Measurements from ENCODE around the gene GRIA3.
"Not testable (repeated sequence)": the region's sequence is repeated elsewhere in the genome, so short reads cannot be mapped to it uniquely, and the experiment has no call there.

GRIA3 gene

DNA sequence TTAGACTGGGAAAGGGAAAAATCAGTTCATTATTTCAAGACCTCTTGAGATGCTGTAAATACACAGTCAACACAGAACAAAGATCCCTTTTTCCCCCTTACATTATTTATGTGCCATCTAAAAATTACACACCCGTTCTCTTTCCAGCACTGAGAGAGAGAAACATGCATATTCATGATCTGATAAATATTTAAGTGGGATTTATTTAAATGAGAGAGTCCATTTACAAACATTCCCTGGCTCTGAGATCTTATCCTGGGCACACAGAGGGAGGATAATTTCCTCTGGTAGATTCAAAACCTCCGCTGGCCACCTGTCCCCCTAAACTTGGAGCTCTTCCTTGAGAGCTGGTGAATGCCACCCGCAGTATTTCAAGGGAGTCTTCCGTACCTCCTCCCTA is 88.6 kb downstream of the GRIA3 start:
- no peak for DNase-seq (ENCODE audit: low read depth, low spot score)

GRCh38 chrX:123274796-123275195 is 90.7 kb downstream of the GRIA3 start:
- DNase-seq (ENCODE audit: low read depth, low spot score): no peak

GRCh38 chrX:123277347-123277746 is 93.3 kb downstream of the GRIA3 start:
- DNase-seq (ENCODE audit: low read depth, low spot score): no peak

GRCh38 chrX:123277821-123278220 is 93.7 kb downstream of the GRIA3 start:
- DNase-seq (ENCODE audit: low read depth, low spot score): no peak

DNA sequence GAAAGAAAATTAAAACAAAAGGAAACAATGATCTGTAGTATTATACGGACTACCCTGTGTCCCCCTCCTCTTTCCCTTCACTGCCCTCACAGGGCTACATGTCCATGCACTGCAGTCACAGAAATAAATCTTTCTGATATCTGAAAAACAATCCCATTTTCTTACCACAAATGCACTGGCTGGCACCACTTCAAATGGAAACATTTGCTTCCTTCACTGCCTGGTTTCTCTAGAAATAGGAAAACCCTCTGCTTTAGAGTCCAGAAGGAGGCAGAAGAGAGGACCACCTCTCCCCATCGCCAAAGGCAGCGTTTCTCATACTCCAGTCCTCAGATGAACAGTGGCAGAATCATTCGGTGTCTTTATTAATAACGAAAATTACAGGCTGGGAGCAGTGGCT is 98.2 kb downstream of the GRIA3 start:
- DNase-seq (ENCODE audit: low read depth, low spot score): no peak

GRCh38 chrX:123283407-123283806 is 99.3 kb downstream of the GRIA3 start:
- not testable (repeated sequence) for DNase-seq (ENCODE audit: low read depth, low spot score)

DNA sequence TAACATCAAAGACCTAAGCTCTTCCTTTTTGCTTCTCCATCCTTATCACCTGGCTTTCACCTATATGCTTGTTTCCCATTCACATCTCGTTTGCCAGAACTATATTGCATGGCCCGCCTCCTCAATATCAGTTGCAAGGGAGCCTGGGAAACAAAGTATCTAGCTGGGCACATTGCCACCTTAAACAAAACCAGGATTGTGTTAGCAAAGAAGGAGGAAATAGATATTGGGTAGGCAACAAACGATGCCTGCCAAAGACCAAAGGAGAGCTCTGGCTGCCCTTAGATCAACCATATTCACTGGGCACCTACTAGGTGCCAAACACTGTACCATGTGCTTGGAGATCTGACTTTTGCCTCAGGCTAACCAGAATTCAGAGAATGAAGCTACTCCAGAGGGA is 107.5 kb downstream of the GRIA3 start:
- no peak for DNase-seq (ENCODE audit: low read depth, low spot score)

DNA sequence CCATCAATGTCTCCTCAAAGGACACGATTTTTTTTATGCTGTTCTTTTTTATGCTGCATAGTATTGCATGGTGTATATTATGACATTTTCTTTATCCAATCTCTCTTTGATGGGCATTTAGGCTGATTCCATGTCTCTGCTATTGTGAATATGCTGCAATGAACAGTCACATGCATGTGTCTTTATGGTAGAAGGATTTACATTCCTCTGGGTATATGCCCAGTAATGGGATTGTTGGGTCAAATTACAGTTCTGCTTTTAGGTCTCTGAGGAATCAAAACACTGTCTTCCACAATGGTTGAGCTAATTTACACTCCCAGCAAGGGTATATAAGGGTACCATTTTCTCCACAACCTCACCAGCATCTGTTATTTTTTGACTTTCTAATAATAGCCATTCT is 113.9 kb downstream of the GRIA3 start:
- no peak for DNase-seq (ENCODE audit: low read depth, low spot score)

DNA sequence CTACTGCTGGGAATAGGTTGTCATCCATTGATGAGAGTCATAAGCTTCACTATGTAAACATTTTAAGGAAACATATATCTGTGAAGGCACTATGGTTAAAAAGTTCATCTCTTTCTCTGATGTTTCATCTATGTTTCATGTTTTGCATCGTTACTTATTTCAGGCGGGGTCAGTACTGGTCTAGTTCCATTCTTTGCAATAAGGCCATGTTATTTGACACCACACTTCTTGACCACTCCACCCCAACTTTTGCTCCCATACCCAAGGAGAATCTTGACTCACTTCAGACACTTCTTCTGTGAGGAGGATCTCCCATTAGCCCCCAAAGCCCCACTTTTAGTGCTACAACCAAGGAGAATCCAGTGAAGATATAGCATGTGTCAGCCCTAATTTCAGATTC is 119.4 kb downstream of the GRIA3 start:
- DNase-seq (ENCODE audit: low read depth, low spot score): no peak

- no peak for DNase-seq (ENCODE audit: low read depth, low spot score)
Measured at GRCh38 chrX:123308658-123309057, 124.6 kb downstream of the GRIA3 start.

DNA sequence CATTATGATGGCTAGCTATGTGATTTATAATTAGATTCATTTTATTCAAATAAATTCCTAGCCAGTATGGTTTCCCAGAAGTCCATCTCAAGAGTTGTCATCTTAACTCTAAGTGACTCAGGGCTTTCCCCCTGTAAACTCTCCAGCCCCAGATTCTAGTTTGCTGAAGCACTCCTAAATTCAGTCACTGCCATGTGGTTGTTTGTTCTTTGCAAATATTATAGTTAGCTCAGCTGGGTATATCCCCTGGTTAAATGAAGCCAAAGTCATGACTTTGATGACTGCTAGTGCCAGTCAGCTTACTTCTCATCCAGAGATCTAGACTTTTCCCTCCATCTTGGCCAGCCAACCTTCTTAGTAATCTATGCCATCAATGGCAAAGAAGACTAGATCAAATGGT is 126.0 kb downstream of the GRIA3 start:
- no peak for DNase-seq (ENCODE audit: low read depth, low spot score)

DNA sequence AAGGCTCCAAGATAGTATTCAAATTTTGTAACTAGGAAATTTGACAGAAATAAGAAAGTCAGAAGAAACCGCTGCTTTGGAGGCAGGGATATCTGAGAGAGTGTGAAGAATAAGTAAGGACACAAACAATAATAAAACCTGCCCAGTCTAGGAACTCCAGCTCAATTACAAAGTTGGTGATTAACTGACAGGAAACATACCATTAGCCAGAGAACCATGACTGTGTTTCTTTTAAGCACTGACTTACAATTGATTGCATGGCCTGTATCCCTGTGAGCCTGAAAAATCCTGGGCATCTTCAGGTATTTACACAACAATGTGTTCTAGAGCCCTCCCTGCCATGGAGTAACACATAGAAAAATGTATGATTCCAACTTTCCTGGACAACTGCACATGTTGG is 127.4 kb downstream of the GRIA3 start:
- no peak for DNase-seq (ENCODE audit: low read depth, low spot score)

DNA sequence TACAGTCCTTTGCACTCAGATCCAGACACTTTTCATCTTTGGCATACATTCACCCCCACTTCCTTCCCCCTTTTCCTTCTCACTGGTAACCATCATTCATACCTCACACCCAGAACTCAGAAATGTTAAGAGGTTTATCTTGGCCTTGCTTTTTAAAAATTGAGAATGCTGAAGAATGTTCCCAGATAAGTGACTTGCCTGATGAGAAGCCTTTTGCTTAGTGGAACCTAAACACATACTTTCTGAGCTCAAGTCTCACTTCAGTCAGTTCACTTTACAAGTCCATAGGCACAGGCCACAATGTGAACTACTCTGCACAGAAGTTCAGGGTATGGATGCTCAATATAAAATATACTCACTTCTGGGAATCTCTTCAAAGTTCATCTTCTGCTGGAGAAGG is 129.4 kb downstream of the GRIA3 start:
- DNase-seq (ENCODE audit: low read depth, low spot score): no peak

DNA sequence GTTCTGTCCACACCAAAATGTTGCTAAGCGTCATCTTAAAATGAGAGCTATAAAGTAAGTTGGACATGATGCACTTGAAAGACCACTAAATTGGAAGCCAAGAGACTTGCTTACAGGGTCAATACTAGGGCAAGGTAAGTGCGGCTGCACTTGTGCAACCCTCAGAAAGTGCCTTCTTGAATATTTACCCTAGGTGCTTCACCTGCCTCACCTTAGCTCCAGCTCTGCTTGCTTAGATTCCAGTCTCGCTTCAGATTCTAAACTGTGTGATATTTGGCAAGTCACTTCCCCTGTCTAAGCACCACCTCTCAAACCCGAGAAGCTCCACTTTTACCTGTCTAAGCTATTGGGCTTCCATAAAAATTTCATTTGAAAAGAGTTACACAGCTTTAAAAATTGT is 136.5 kb downstream of the GRIA3 start:
- no peak for DNase-seq (ENCODE audit: low read depth, low spot score)

GRCh38 chrX:123322536-123322935 is 138.5 kb downstream of the GRIA3 start:
- DNase-seq (ENCODE audit: low read depth, low spot score): no peak

- DNase-seq (ENCODE audit: low read depth, low spot score): no peak
Measured at GRCh38 chrX:123324625-123325024, 140.5 kb downstream of the GRIA3 start.

- DNase-seq (ENCODE audit: low read depth, low spot score): no peak
Measured at GRCh38 chrX:123330229-123330942, 146.3 kb downstream of the GRIA3 start.

GRCh38 chrX:123331349-123331748 is 147.3 kb downstream of the GRIA3 start:
- no peak for DNase-seq (ENCODE audit: low read depth, low spot score)

DNA sequence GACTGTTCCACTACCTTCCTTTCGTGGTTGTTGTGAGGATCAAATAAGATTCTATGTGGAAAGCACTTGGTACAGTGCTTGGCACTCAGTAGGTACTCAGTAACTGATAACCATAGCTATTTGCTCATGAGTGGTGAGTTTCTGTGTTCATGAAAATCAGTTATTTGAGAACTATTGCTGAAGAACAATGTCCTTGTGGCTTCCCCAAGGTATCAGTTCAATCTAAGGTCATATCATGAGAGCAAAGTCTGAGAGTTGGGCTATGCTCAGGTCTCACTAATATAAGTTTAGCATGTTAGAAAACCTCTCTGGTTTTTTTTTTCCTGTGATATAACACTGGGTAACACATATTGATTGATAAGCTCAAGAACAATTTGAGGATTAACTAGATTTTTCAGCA is 147.8 kb downstream of the GRIA3 start:
- no peak for DNase-seq (ENCODE audit: low read depth, low spot score)

- no peak for DNase-seq (ENCODE audit: low read depth, low spot score)
Measured at GRCh38 chrX:123336666-123337065, 152.6 kb downstream of the GRIA3 start.

- no peak for DNase-seq (ENCODE audit: low read depth, low spot score)
Measured at GRCh38 chrX:123337886-123338639, 154.0 kb downstream of the GRIA3 start.

GRCh38 chrX:123339221-123339905 is 155.3 kb downstream of the GRIA3 start:
- no peak for DNase-seq (ENCODE audit: low read depth, low spot score)

GRCh38 chrX:123340696-123341095 is 156.6 kb downstream of the GRIA3 start:
- no peak for DNase-seq (ENCODE audit: low read depth, low spot score)
